ENCODE data around the gene SUMO2. TPM values are rescaled to one million over a fixed set of nuclear protein-coding genes. Genes with fewer than 3 reads are reported as not detected.
A peak's percentile ranks its signal among the peaks of the same experiment; 100 is the strongest.

Gene SUMO2
- total and polyA plus RNA-seq, 2 of the 13 experiments (the other 11 are each of a cell fraction or from before 2014, with no cell fraction given), result 337 to 553 TPM

DNA sequence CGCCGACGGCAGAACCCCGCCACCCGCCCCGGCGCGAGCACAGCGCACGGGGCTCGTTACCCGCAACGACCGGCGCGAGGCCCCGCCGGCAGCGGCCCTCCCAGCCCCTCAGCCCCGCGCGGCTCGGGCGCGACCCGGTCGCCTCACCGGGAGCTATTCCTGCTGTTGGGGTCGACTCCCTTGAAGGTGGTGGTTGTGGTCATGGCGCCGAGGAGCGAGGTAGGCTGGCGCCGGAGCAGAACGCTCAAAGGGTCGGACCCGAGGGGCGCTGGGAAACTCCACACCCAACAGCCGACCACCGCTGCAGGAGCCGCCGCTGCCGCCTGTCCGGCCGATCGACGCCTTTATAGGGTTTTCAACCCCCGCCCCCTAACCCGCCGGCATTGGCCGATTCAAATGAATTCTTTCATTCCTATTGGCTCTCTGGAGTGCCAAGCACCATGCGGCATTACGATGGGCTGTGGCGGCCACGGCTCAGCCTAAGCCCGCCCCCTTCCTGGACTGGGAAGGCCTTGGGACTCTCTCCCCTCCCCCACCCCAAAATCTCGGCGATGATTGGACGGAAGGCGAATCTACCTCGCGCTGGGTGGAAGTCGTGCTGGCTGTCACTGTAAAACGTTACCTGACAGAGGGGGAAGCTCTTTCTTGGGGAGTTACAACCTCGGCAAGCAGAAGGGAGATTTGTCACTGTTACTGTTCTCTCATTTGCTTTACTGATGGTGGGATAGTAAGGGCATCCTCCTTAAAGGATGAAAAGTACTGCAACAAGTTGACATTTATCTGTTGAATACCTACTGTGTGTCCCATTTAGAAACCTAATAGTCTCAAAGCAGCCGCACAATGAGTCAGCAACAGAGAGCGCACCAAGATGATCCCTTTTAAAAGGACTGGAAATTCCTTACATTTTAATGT lies 28.3 kb downstream of the SUMO2 start, which contains the start of gene JPT1 (continued):
- TF ChIP-seq, protein P1, sequence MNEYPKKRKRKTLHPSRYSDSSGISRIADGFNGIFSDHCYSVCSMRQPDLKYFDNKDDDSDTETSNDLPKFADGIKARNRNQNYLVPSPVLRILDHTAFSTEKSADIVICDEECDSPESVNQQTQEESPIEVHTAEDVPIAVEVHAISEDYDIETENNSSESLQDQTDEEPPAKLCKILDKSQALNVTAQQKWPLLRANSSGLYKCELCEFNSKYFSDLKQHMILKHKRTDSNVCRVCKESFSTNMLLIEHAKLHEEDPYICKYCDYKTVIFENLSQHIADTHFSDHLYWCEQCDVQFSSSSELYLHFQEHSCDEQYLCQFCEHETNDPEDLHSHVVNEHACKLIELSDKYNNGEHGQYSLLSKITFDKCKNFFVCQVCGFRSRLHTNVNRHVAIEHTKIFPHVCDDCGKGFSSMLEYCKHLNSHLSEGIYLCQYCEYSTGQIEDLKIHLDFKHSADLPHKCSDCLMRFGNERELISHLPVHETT (CRISPR knock-in tag; conservative IDR thresholded peaks at IDR 0.05), result peak; percentile 52; the same call in 1 of the 2 replicates
- TF ChIP-seq CENPX (CRISPR knock-in tag; IDR thresholded peaks at IDR 0.05), result no peak
- TF ChIP-seq NCOA1 (CRISPR knock-in tag; IDR thresholded peaks at IDR 0.05), result peak; percentile 40; the same call in 1 of the 2 replicates
- peak; percentile 71; the same call in 1 of the 2 replicates for TF ChIP-seq ZNF746 (CRISPR knock-in tag; IDR thresholded peaks at IDR 0.05)
- TF ChIP-seq ZNF678 (CRISPR knock-in tag; IDR thresholded peaks at IDR 0.05), result no peak
- 0 out of 2 replicates have a peak, but pooled peaks have one; percentile 83 for TF ChIP-seq ZSCAN9 (CRISPR knock-in tag; IDR thresholded peaks at IDR 0.05; ENCODE audit: borderline replicate concordance)
- TF ChIP-seq, protein P2, sequence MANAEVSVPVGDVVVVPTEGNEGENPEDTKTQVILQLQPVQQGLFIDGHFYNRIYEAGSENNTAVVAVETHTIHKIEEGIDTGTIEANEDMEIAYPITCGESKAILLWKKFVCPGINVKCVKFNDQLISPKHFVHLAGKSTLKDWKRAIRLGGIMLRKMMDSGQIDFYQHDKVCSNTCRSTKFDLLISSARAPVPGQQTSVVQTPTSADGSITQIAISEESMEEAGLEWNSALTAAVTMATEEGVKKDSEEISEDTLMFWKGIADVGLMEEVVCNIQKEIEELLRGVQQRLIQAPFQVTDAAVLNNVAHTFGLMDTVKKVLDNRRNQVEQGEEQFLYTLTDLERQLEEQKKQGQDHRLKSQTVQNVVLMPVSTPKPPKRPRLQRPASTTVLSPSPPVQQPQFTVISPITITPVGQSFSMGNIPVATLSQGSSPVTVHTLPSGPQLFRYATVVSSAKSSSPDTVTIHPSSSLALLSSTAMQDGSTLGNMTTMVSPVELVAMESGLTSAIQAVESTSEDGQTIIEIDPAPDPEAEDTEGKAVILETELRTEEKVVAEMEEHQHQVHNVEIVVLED (CRISPR knock-in tag; IDR thresholded peaks at IDR 0.05; ENCODE audit: borderline replicate concordance), result 0 out of 2 replicates have a peak, but pooled peaks have one; percentile 56
- TF ChIP-seq, protein P3, sequence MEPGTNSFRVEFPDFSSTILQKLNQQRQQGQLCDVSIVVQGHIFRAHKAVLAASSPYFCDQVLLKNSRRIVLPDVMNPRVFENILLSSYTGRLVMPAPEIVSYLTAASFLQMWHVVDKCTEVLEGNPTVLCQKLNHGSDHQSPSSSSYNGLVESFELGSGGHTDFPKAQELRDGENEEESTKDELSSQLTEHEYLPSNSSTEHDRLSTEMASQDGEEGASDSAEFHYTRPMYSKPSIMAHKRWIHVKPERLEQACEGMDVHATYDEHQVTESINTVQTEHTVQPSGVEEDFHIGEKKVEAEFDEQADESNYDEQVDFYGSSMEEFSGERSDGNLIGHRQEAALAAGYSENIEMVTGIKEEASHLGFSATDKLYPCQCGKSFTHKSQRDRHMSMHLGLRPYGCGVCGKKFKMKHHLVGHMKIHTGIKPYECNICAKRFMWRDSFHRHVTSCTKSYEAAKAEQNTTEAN (CRISPR knock-in tag; conservative IDR thresholded peaks at IDR 0.05), result 0 out of 2 replicates have a peak, but pooled peaks have one; percentile 27
- TF ChIP-seq ZNF768 (CRISPR knock-in tag; IDR thresholded peaks at IDR 0.05), result peak; percentile 76
- peak; percentile 94 for TF ChIP-seq ZNF224 (CRISPR knock-in tag; IDR thresholded peaks at IDR 0.05)
- TF ChIP-seq REPIN1 (CRISPR knock-in tag; IDR thresholded peaks at IDR 0.05; ENCODE audit: borderline replicate concordance, low read depth), result peak; percentile 94
- TF ChIP-seq CREB1 (IDR thresholded peaks at IDR 0.05), result peak; percentile 81
- no peak; the same call in 1 of the 2 replicates for TF ChIP-seq CREB1 (CRISPR knock-in tag; IDR thresholded peaks at IDR 0.05)
- peak; percentile 94 for TF ChIP-seq YEATS4 (CRISPR knock-in tag; IDR thresholded peaks at IDR 0.05; ENCODE audit: borderline replicate concordance)
- TF ChIP-seq ZBTB7A (CRISPR knock-in tag; IDR thresholded peaks at IDR 0.05), result no peak
- TF ChIP-seq, protein P4, sequence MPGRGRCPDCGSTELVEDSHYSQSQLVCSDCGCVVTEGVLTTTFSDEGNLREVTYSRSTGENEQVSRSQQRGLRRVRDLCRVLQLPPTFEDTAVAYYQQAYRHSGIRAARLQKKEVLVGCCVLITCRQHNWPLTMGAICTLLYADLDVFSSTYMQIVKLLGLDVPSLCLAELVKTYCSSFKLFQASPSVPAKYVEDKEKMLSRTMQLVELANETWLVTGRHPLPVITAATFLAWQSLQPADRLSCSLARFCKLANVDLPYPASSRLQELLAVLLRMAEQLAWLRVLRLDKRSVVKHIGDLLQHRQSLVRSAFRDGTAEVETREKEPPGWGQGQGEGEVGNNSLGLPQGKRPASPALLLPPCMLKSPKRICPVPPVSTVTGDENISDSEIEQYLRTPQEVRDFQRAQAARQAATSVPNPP (CRISPR knock-in tag; IDR thresholded peaks at IDR 0.05), result peak; percentile 84
- no peak for TF ChIP-seq MBNL3 (CRISPR knock-in tag; conservative IDR thresholded peaks at IDR 0.05)
- no peak for TF ChIP-seq CCAR2 (optimal IDR thresholded peaks at IDR 0.05; ENCODE audit: low read depth, low read length)
- TF ChIP-seq ZNF205 (CRISPR knock-in tag; IDR thresholded peaks at IDR 0.05), result peak; percentile 89
- TF ChIP-seq, protein P5, sequence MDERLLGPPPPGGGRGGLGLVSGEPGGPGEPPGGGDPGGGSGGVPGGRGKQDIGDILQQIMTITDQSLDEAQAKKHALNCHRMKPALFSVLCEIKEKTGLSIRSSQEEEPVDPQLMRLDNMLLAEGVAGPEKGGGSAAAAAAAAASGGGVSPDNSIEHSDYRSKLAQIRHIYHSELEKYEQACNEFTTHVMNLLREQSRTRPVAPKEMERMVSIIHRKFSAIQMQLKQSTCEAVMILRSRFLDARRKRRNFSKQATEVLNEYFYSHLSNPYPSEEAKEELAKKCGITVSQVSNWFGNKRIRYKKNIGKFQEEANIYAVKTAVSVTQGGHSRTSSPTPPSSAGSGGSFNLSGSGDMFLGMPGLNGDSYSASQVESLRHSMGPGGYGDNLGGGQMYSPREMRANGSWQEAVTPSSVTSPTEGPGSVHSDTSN (CRISPR knock-in tag; IDR thresholded peaks at IDR 0.05), result peak; percentile 93
- peak; percentile 84; the same call in 1 of the 2 replicates for TF ChIP-seq NFKB2 (CRISPR knock-in tag; IDR thresholded peaks at IDR 0.05; ENCODE audit: borderline replicate concordance)
- TF ChIP-seq FOXM1 (CRISPR knock-in tag; IDR thresholded peaks at IDR 0.05), result no peak
- 0 out of 2 replicates have a peak, but pooled peaks have one; percentile 14 for TF ChIP-seq CEBPG (CRISPR knock-in tag; IDR thresholded peaks at IDR 0.05)
- TF ChIP-seq, protein P6, sequence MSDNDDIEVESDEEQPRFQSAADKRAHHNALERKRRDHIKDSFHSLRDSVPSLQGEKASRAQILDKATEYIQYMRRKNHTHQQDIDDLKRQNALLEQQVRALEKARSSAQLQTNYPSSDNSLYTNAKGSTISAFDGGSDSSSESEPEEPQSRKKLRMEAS (IDR thresholded peaks at IDR 0.05), result peak; percentile 72

All from HepG2 (cell line).